Measurements from ENCODE around the gene TMEM181.
"Not testable (repeated sequence)": the region's sequence is repeated elsewhere in the genome, so short reads cannot be mapped to it uniquely, and the experiment has no call there.

The TMEM181 gene

DNA sequence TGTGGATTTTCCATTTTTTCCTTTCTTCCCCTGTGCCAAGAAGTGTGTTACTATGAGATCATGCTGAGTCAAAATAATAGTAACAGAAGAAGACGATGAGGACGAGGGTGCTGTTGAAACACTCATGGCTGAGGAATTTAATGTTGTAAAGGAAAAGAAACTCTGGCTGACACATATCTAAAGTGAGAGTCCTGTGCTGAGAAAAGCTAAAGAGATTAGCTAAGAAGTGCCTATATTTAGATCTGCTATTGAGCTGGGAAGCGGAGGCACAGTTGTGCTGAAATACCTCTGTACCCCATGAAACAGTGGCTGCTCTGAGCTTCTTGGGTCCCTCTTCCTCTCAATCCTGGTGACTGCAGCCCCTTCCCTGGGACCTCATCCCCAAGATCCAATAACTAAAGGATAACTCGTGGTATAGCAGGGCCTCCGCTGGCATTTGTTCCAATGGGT lies 88.8 kb downstream of the TMEM181 start:
- no peak overlapping the region for H3K9ac ChIP-seq (ENCODE audit: low read depth, low read length)
- H3K36me3 ChIP-seq (ENCODE audit: insufficient read depth, low read length) = no peaks in the 10 kb centered on the region
- WGBS = 86% methylated on average over 4 of the region's 5 CpGs
- H3K4me1 ChIP-seq (ENCODE audit: insufficient read depth, low read length) = peaks cover 8% of the 10 kb centered on the region; the same call in 1 of the 2 replicates
- H3K4me3 ChIP-seq (ENCODE audit: low read length) = no peak overlapping the region
- peaks cover 15% of the 10 kb centered on the region for H3K27me3 ChIP-seq (ENCODE audit: insufficient read depth, low read length)
- H3K9me3 ChIP-seq (ENCODE audit: insufficient read depth, low read depth, low read length) = no peaks in the 10 kb centered on the region
- H3K27ac ChIP-seq (ENCODE audit: low read depth, low read length) = no peak overlapping the region

DNA sequence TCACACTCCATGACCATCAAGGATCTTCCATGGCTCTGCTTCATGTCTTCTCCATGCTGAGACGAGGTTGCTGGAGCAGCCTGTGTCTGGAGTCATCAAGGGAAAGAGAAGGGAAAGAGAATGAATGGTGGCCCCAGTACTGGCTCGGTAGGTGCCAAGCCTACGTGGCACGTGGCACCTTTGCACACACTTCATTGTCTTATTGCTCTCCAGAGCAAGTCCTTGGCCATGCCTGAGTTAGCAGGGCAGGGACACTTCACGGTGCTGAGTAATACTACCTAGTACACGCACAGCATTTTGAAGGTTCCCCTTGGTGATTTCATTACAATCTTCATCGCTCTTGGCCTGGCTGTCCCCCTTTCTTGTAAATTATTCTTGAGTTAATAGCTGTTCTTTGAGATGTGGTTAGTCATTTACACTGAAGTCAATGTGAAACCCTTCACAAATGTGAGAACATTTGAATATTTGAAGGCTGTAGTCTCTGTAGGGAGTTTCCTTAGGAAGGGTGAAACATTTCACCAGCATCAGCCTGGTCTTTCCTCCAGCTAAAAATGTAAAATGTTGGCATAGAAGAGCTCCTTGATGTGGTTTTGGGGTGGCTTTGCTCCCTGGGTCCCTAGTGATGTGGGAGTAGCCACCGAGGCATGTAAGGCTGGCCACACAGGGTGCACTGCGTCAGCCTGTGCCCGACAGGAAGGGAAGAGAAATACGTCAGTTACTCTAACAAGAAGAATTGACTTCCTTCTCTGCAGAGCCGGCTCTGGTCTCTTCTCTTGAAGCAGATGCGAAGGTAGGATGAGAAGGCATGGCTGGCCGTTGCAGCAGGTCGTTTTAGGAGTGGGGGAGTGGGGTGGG lies 89.6 kb downstream of the TMEM181 start, which contains the start of gene SYTL3:
SYTL3 (plus strand) TSS at position 766 of the 855 bp plus-strand sequence. CDS start 13,215 bp downstream, outside the sequence.
- H3K4me1 ChIP-seq (ENCODE audit: insufficient read depth, low read length) = peaks cover 10% of the 10 kb centered on the region; the same call in 1 of the 2 replicates
- H3K27ac ChIP-seq (ENCODE audit: low read depth, low read length) = no peak within 1 kb of the TSS
- H3K27me3 ChIP-seq (ENCODE audit: insufficient read depth, low read length) = peaks cover 15% of the 10 kb centered on the region
- no peaks in the 10 kb centered on the region for H3K36me3 ChIP-seq (ENCODE audit: insufficient read depth, low read length)
- H3K9me3 ChIP-seq (ENCODE audit: insufficient read depth, low read depth, low read length) = no peaks in the 10 kb centered on the region
- WGBS = 74% methylated on average over 15 of the region's 15 CpGs
- H3K9ac ChIP-seq (ENCODE audit: low read depth, low read length) = no peak within 1 kb of the TSS
- no peak within 1 kb of the TSS for H3K4me3 ChIP-seq (ENCODE audit: low read length)

DNA sequence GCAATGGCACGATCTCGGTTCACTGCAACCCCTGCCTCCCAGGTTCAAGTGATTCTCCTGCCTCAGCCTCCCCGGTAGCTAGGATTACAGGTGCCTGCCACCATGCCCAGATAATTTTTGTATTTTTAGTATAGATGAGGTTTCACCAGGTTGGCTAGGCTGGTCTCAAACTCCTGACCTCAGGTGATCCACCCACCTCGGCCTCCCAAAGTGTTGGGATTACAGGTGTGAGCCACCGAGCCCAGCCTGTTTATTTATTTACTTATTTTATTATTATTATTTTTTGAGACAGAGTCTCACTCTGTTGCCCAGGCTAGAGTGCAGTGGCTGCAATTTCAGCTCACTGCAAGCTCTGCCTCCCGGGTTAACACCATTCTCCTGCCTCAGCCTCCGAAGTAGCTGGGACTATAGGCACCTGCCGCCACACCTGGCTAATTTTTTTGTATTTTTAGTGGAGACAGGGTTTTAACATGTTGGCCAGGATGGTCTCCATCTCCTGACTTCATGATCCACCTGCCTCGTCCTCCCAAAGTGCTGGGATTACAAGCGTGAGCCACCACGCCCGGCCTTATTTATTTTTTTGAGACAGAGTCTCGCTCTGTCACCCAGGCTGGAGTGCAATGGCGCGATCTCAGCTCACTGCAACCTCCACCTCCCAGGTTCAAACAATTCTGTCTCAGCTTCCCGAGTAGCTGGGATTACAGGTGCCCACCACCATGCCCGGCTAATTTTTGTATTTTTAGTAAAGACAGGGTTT lies 92.3 kb downstream of the TMEM181 start:
- 96% methylated on average over 16 of the region's 17 CpGs for WGBS
- H3K4me1 ChIP-seq (ENCODE audit: insufficient read depth, low read length); H3K36me3 ChIP-seq (ENCODE audit: insufficient read depth, low read length); H3K27ac ChIP-seq (ENCODE audit: low read depth, low read length); H3K9me3 ChIP-seq (ENCODE audit: insufficient read depth, low read depth, low read length); H3K9ac ChIP-seq (ENCODE audit: low read depth, low read length); H3K27me3 ChIP-seq (ENCODE audit: insufficient read depth, low read length); H3K4me3 ChIP-seq (ENCODE audit: low read length): not testable (repeated sequence)

DNA sequence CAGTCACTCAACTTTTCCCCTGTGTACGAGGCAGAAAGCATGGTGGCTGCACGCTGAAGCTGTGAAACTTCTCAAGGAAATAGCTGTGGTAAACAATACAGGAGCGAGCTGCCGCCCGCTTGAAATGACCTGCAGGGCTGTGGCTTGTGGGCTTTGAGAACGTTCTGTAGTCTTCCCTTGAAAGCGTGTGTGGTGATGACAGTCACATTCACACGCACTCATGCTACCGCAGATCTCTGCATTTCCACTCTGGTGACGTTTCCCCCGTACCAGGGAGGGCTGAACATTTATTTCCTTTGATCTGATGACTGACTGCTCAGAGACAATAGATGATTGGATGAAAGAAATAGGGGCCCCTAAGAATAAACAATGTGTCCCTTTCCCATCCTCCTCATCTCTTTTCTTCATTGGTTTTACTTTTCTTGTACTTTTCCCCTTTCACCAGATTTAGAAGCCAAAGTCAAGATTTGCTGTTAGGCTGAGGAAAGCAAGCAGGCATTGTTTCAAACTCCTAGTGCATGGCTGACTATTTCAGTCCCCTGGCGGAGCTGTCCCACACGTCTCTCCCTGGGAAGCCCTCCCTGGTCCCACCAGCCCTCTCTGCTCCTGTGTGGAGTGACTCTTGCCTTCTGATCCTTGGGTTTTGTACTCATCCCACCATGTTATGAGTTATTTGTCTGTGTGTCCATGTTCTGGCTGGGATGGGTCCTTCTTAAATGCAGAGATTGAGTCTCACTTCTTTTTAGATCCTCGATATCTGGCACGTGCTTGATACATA lies 93.9 kb downstream of the TMEM181 start:
- Histone ChIP-seq H3K4me1 (ENCODE audit: insufficient read depth, low read length) (0 out of 2 replicates have a peak, but pooled peaks cover 4% of the 10 kb centered on the region), H3K27ac (ENCODE audit: low read depth, low read length) (no peak overlapping the region), H3K36me3 (ENCODE audit: insufficient read depth, low read length) (no peaks in the 10 kb centered on the region), H3K4me3 (ENCODE audit: low read length) (no peak overlapping the region), H3K9ac (ENCODE audit: low read depth, low read length) (no peak overlapping the region), H3K27me3 (ENCODE audit: insufficient read depth, low read length) (no peaks in the 10 kb centered on the region), H3K9me3 (ENCODE audit: insufficient read depth, low read depth, low read length) (no peaks in the 10 kb centered on the region)
- 90% methylated on average over 15 of the region's 15 CpGs for WGBS

DNA sequence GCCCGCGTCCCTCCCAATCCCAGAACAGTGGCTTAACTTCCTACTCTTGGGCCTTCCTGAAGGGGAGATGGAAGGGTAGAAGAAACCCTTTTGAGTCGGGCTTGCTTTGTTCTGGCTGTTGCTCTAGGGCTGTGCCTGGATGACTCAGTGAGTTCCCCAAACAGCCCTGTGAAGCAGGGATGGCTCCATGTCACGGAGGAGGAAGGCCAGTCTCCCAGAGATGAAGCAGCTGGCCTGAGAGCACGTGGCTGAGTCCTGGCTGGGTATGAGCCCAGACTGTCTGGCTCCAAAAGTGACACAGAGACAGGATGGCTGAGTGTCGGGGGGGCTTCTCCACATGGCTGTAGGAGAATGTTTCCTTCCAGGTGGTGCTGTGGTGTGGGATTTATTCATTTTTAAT lies 94.6 kb downstream of the TMEM181 start:
- Histone ChIP-seq H3K9me3 (ENCODE audit: insufficient read depth, low read depth, low read length) (no peaks in the 10 kb centered on the region), H3K36me3 (ENCODE audit: insufficient read depth, low read length) (no peaks in the 10 kb centered on the region), H3K9ac (ENCODE audit: low read depth, low read length) (no peak overlapping the region), H3K27me3 (ENCODE audit: insufficient read depth, low read length) (no peaks in the 10 kb centered on the region), H3K4me3 (ENCODE audit: low read length) (no peak overlapping the region), H3K27ac (ENCODE audit: low read depth, low read length) (no peak overlapping the region), H3K4me1 (ENCODE audit: insufficient read depth, low read length) (0 out of 2 replicates have a peak, but pooled peaks cover 4% of the 10 kb centered on the region)
- 78% methylated on average over 6 of the region's 6 CpGs for WGBS

DNA sequence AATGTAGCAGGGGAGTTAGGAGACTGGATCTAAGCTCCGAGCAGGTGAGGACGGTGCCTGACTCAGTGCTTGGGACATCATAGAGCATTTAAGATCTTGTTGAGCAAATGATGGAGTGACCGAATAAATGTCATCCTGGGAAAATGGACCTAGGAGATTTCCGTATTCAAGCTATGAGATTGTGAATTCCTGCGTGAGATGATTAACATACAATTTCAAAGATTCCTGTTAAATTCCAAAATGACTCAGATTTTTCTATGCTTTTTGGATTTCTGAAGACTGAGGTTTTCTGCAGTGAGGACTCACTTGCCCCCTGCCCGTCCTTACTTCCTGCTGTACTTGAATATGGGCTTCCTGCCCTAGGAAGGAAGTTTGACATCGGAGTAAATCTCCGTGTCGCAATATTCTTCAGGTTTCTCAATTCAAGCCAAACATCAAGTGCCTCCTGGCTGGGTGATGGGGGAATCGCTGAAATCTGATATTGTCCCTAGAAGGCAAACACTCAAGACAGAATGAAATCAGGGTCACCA lies 95.1 kb downstream of the TMEM181 start:
- no peak overlapping the region for H3K9ac ChIP-seq (ENCODE audit: low read depth, low read length)
- H3K4me1 ChIP-seq (ENCODE audit: insufficient read depth, low read length) = 0 out of 2 replicates have a peak, but pooled peaks cover 4% of the 10 kb centered on the region
- H3K9me3 ChIP-seq (ENCODE audit: insufficient read depth, low read depth, low read length) = no peaks in the 10 kb centered on the region
- no peaks in the 10 kb centered on the region for H3K27me3 ChIP-seq (ENCODE audit: insufficient read depth, low read length)
- H3K27ac ChIP-seq (ENCODE audit: low read depth, low read length) = no peak overlapping the region
- H3K4me3 ChIP-seq (ENCODE audit: low read length) = no peak overlapping the region
- 91% methylated on average over 10 of the region's 10 CpGs for WGBS
- H3K36me3 ChIP-seq (ENCODE audit: insufficient read depth, low read length) = no peaks in the 10 kb centered on the region

DNA sequence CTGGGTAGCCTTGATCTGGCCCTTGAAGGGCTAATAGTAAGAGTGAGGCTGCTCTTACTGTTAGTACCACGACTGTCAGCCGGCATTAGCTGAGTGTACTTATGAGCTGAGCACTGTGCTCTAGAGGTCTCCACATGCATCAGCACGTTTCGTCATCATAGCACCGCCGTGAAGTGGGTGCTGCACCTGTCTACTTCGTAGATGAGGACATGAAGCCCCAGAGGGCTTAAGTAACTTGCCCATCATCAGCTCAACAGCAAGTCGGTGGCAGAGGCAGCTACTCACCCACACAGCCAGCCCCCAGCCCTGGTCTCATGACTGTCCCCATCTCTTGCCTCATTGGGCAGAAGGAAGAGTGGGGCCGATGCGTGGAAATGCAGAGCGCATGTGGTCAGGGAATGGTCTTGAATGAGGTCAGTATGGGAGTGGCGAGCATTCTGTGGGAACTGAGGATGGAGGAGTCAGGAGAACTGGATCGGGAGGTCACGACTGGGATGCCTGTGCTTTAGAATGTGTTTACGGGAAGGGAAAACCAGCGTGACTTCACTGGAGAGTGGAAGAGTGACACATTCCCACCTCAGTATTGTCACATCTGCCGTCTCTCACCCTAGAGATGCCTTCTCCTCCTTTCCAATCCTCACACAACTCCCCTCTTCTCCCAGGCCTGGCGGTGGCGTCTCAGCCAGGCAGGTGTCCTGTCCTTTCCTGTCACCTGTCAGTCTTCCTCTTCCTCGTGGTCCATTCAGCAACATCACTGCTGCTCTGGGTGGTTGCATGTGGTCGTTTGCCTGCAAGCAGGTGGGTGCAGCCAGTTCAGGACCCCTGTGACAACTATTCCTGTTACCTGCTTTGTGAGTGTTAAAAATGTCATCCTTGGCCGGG lies 95.9 kb downstream of the TMEM181 start:
- Histone ChIP-seq H3K4me1 (ENCODE audit: insufficient read depth, low read length) (0 out of 2 replicates have a peak, but pooled peaks cover 4% of the 10 kb centered on the region), H3K9me3 (ENCODE audit: insufficient read depth, low read depth, low read length) (no peaks in the 10 kb centered on the region), H3K4me3 (ENCODE audit: low read length) (no peak overlapping the region), H3K9ac (ENCODE audit: low read depth, low read length) (no peak overlapping the region), H3K27me3 (ENCODE audit: insufficient read depth, low read length) (no peaks in the 10 kb centered on the region), H3K27ac (ENCODE audit: low read depth, low read length) (no peak overlapping the region), H3K36me3 (ENCODE audit: insufficient read depth, low read length) (no peaks in the 10 kb centered on the region)
- WGBS = 85% methylated on average over 22 of the region's 22 CpGs

DNA sequence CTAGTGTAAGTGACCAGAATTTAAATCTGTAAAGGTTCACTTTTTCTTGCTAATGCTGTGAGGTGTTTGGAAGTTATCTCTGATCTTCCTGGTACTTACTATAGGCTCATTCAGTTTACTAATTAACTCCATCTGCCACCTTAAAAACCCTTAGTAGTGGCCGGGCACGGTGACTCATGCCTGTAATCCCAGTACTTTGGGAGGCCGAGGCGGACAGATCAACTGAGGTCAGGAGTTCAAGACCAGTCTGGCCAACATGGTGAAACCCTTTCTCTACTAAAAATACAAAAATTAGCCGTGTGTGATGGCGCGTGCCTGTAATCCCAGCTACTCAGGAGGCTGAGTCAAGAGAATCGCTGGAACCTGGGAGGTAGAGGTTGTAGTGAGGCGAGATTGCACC lies 97.1 kb downstream of the TMEM181 start:
- H3K9ac ChIP-seq (ENCODE audit: low read depth, low read length); H3K36me3 ChIP-seq (ENCODE audit: insufficient read depth, low read length); H3K9me3 ChIP-seq (ENCODE audit: insufficient read depth, low read depth, low read length); H3K4me1 ChIP-seq (ENCODE audit: insufficient read depth, low read length); H3K27ac ChIP-seq (ENCODE audit: low read depth, low read length); H3K27me3 ChIP-seq (ENCODE audit: insufficient read depth, low read length); H3K4me3 ChIP-seq (ENCODE audit: low read length): not testable (repeated sequence)
- WGBS = 85% methylated on average over 9 of the region's 9 CpGs

DNA sequence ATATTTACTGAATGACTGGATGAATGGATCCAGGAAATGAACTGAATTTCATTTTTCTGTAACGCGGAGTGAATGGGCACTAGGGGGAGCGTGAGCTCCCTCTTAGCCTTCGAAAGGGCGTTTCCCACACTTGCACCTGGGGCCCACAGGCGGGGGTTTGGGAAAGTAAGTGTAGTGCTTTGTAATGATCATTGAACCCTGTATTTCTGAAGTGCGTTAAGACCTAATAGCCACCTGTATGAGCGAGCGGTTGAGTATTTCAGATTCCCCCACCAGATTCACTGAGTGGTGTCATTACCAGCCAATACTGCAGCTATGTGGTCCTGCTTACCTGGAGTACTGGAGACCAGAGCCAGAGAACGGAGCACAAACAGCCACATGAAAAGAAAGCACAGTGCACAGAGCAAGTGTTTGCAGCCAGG lies 100.5 kb downstream of the TMEM181 start:
- Histone ChIP-seq H3K27me3 (ENCODE audit: insufficient read depth, low read length) (peaks cover 6% of the 10 kb centered on the region; the same call in 1 of the 2 replicates), H3K27ac (ENCODE audit: low read depth, low read length) (no peak overlapping the region), H3K4me3 (ENCODE audit: low read length) (no peak overlapping the region), H3K9ac (ENCODE audit: low read depth, low read length) (no peak overlapping the region), H3K4me1 (ENCODE audit: insufficient read depth, low read length) (peaks cover 13% of the 10 kb centered on the region), H3K36me3 (ENCODE audit: insufficient read depth, low read length) (no peaks in the 10 kb centered on the region), H3K9me3 (ENCODE audit: insufficient read depth, low read depth, low read length) (no peaks in the 10 kb centered on the region)
- WGBS = 56% methylated on average over 10 of the region's 10 CpGs

DNA sequence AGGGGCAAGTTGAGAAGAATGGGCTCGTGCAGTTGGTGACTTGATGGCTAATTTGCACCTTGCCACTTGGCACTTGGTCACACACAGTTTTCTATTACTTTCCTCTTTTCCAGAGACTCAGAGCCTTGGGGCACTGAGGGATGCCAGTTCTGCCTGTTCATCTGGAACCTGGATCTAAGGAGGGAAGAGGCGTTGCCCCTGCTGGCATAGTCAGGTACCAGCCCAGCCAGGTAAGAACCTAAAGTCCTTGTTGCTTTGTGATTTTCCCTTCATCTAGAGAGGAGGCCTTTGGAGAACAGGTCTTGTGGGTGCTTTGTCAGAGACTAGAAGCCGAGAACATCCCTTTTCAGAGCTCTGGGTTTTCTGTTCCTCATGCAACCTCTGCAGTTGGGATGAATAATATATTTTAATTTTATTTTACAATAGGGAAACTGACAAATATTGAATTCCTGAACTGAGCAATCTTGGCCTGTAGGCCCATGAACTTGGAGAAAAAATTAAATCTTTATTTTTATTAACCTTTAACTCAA lies 101.3 kb downstream of the TMEM181 start:
- Histone ChIP-seq H3K4me1 (ENCODE audit: insufficient read depth, low read length) (peaks cover 13% of the 10 kb centered on the region), H3K36me3 (ENCODE audit: insufficient read depth, low read length) (no peaks in the 10 kb centered on the region), H3K4me3 (ENCODE audit: low read length) (no peak overlapping the region), H3K9ac (ENCODE audit: low read depth, low read length) (no peak overlapping the region), H3K27ac (ENCODE audit: low read depth, low read length) (no peak overlapping the region), H3K27me3 (ENCODE audit: insufficient read depth, low read length) (peaks cover 6% of the 10 kb centered on the region; the same call in 1 of the 2 replicates), H3K9me3 (ENCODE audit: insufficient read depth, low read depth, low read length) (no peaks in the 10 kb centered on the region)
- 93% methylated on average over 3 of the region's 3 CpGs for WGBS

All from HUES64 (cell line).